Fibroblast of pulmonary artery (primary cell): ENCODE results near the gene FURIN.

Experiments used
- DNase-seq: peaks from one replicate; pipeline ENCODE4 v3.0.0-alpha.2; 2010; ENCODE audit warnings: low read depth
- H3K4me3 ChIP-seq: replicated peaks from 2 replicates; pipeline ENCODE4 v1.5.1; 2011; ENCODE audit warnings: low read depth, mild to moderate bottlenecking, control low read depth, low read length, moderate library complexity
- CTCF ChIP-seq: IDR thresholded peaks from 2 replicates; pipeline ENCODE4 v1.5.1; 2011; ENCODE audit warnings: mild to moderate bottlenecking, control low read depth, low read length, inconsistent platforms; ENCODE audit errors: missing control alignments

The FURIN gene

GRCh38 chr15:90931828-90932659 lies 63.7 kb downstream of the FURIN start, which contains the start of gene HDDC3:
Gene HDDC3, minus strand, starts transcription at chr15:90932549. Its CDS starts 9 bp downstream, at chr15:90932540.
- TF ChIP-seq CTCF = peak; percentile 75
- peak; percentile 83 for DNase-seq

GRCh38 chr15:90932660-90932991 lies 64.2 kb downstream of the FURIN start:
- DNase-seq = no peak
- peak overlapping the region; percentile 64 for H3K4me3 ChIP-seq
- TF ChIP-seq CTCF = no peak

More at GRCh38 chr15:90931828-90932659, 63.7 kb downstream of the FURIN start, which contains the start of gene HDDC3:
- peak within 1 kb of the TSS; percentile 64 for H3K4me3 ChIP-seq
